Type B pancreatic cell (in vitro differentiated cells): ENCODE measurements around the gene METTL1. TPM values are rescaled to one million over a fixed set of nuclear protein-coding genes. Genes with fewer than 3 reads are reported as not detected.

Source experiments
- DNase-seq: peaks from one replicate; pipeline ENCODE4 v3.0.0; 2021; ENCODE audit warnings: mixed read lengths; ENCODE audit not compliant: unreplicated experiment; ENCODE audit errors: extremely low spot score
- H3K27ac Mint-ChIP-seq: 2 replicates; pipeline ENCODE4 v1.8.0; 2021; ENCODE audit warnings: mild to moderate bottlenecking, mixed read lengths
- H3K27me3 Mint-ChIP-seq: 2 replicates; pipeline ENCODE4 v1.8.0; 2021; ENCODE audit warnings: mixed read lengths
- H3K36me3 Mint-ChIP-seq: 2 replicates; pipeline ENCODE4 v1.8.0; 2021; ENCODE audit warnings: mixed read lengths
- H3K4me1 Mint-ChIP-seq: one replicate; pipeline ENCODE4 v1.8.0; 2021; ENCODE audit warnings: mixed read lengths; ENCODE audit not compliant: unreplicated experiment
- H3K4me3 Mint-ChIP-seq: 2 replicates; pipeline ENCODE4 v1.8.0; 2021; ENCODE audit warnings: mild to moderate bottlenecking, mixed read lengths
- H3K9me3 Mint-ChIP-seq: 2 replicates; pipeline ENCODE4 v1.8.0; 2021; ENCODE audit warnings: mixed read lengths
- total RNA-seq: library from RNA; stranded (reverse); gene quantifications from 2 replicates; pipeline ENCODE4 v1.2.1, GENCODE V29; 2021; ENCODE audit warnings: low replicate concordance
- TF ChIP-seq, protein P1 (sequence below): fragments of 200-600 bp; sonication (generic); conservative IDR thresholded peaks from 2 replicates; pipeline ENCODE4 v1.5.0; 2021; ENCODE audit warnings: antibody characterized with exemption, mild to moderate bottlenecking

Gene METTL1
- total RNA-seq, 1 donor from 2014 or later = 31.1 TPM

GRCh38 chr12:57800965-57801364, 29.1 kb upstream of the METTL1 start:
- H3K9me3 Mint-ChIP-seq = no peaks in the 10 kb centered on the region
- TF ChIP-seq, protein P1, sequence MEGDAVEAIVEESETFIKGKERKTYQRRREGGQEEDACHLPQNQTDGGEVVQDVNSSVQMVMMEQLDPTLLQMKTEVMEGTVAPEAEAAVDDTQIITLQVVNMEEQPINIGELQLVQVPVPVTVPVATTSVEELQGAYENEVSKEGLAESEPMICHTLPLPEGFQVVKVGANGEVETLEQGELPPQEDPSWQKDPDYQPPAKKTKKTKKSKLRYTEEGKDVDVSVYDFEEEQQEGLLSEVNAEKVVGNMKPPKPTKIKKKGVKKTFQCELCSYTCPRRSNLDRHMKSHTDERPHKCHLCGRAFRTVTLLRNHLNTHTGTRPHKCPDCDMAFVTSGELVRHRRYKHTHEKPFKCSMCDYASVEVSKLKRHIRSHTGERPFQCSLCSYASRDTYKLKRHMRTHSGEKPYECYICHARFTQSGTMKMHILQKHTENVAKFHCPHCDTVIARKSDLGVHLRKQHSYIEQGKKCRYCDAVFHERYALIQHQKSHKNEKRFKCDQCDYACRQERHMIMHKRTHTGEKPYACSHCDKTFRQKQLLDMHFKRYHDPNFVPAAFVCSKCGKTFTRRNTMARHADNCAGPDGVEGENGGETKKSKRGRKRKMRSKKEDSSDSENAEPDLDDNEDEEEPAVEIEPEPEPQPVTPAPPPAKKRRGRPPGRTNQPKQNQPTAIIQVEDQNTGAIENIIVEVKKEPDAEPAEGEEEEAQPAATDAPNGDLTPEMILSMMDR = no peak
- DNase-seq = no peak
- no peak overlapping the region for H3K27ac Mint-ChIP-seq
- no peaks in the 10 kb centered on the region for H3K4me1 Mint-ChIP-seq
- no peaks in the 10 kb centered on the region for H3K27me3 Mint-ChIP-seq
- H3K36me3 Mint-ChIP-seq = peaks cover 7% of the 10 kb centered on the region
- no peak overlapping the region for H3K4me3 Mint-ChIP-seq

GRCh38 chr12:57797933-57798332, 26.0 kb upstream of the METTL1 start:
- Mint-ChIP-seq H3K27ac (no peak overlapping the region), H3K4me1 (no peaks in the 10 kb centered on the region), H3K4me3 (no peak overlapping the region), H3K9me3 (no peaks in the 10 kb centered on the region), H3K27me3 (no peaks in the 10 kb centered on the region), H3K36me3 (peaks cover 14% of the 10 kb centered on the region)
- DNase-seq = no peak
- TF ChIP-seq, protein P1 = no peak

GRCh38 chr12:57796996-57797395, 25.1 kb upstream of the METTL1 start:
- H3K36me3 Mint-ChIP-seq = peaks cover 16% of the 10 kb centered on the region
- DNase-seq = no peak
- H3K27me3 Mint-ChIP-seq = no peaks in the 10 kb centered on the region
- no peaks in the 10 kb centered on the region for H3K4me1 Mint-ChIP-seq
- no peaks in the 10 kb centered on the region for H3K9me3 Mint-ChIP-seq
- no peak overlapping the region for H3K27ac Mint-ChIP-seq
- TF ChIP-seq, protein P1 = no peak
- H3K4me3 Mint-ChIP-seq = no peak overlapping the region

- Mint-ChIP-seq H3K9me3 (no peaks in the 10 kb centered on the region), H3K4me3 (no peak overlapping the region), H3K4me1 (no peaks in the 10 kb centered on the region), H3K27ac (no peak overlapping the region), H3K27me3 (no peaks in the 10 kb centered on the region), H3K36me3 (peaks cover 16% of the 10 kb centered on the region)
- TF ChIP-seq, protein P1 = no peak
- no peak for DNase-seq
These were observed 23.4 kb upstream of the METTL1 start for GRCh38 chr12:57795354-57795753.

DNA sequence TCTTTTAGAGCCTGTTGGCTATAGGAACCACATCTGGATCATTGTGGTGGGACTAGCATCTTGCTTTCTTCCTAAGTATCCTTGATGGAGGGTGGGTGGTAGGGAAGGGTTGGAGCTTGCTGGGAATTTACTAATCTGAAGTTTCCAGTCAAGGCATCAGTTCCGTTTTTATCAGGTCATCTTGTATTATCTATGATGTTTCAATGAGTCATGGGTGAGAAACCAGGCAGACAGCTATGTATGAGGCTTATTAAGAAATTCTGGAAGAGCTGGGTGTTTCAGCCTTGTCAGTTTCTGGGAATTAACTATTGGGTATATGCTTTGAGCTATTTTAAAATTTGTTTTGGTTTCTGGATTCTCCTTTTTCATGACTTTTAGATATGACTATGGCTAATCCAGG, 22.0 kb upstream of the METTL1 start:
- H3K9me3 Mint-ChIP-seq = no peaks in the 10 kb centered on the region
- no peak overlapping the region for H3K27ac Mint-ChIP-seq
- H3K36me3 Mint-ChIP-seq = peaks cover 12% of the 10 kb centered on the region
- TF ChIP-seq, protein P1 = no peak
- no peak for DNase-seq
- H3K4me1 Mint-ChIP-seq = no peaks in the 10 kb centered on the region
- H3K4me3 Mint-ChIP-seq = no peak overlapping the region
- no peaks in the 10 kb centered on the region for H3K27me3 Mint-ChIP-seq

- Mint-ChIP-seq H3K9me3 (no peaks in the 10 kb centered on the region), H3K27ac (no peak overlapping the region), H3K27me3 (no peaks in the 10 kb centered on the region), H3K36me3 (peaks cover 20% of the 10 kb centered on the region), H3K4me3 (peak overlapping the region; percentile 82), H3K4me1 (peaks cover 7% of the 10 kb centered on the region)
- TF ChIP-seq, protein P1 = no peak
- no peak for DNase-seq
These were observed 12.0 kb upstream of the METTL1 start for GRCh38 chr12:57783861-57784260.
